K562 (cell line): ENCODE data around the gene EVI5L. TPM values are rescaled to one million over a fixed set of nuclear protein-coding genes. Genes with fewer than 3 reads are reported as not detected.

Experiments
- ATAC-seq: fragments of 200-7000 bp; cut with Tn5 transposase; 3 replicates; pipeline ENCODE4 v1.9.1; 2020; ENCODE audit warnings: moderate library complexity
- BruUV-seq: library from RNA; stranded (reverse); fragments of 400-500 nt; replicated peaks from 2 replicates; lab custom pipeline; 2021; lab: Mats Ljungman, UMichigan
- CTCF ChIA-PET: fragments of 300-600 bp; formaldehyde crosslinking; extraction: SDS; loops from one replicate; lab custom pipeline; 2021; ENCODE audit warnings: low intra/inter-chr PET ratio; lab: Yijun Ruan, JAX
- POLR2A ChIA-PET: fragments of 300-600, 350-650 bp; sonication (Branson Sonifier 250); formaldehyde crosslinking; extraction: SDS; loops from one replicate; lab custom pipeline; 2021; ENCODE audit warnings: antibody characterized with exemption, inconsistent platforms; lab: Yijun Ruan, JAX
- DNase-seq, 4 experiments: peaks; one replicate each; pipeline versions ENCODE4 v3.0.0 to v3.0.0-alpha.2; 2011 to 2018; ENCODE audit warnings: low spot score in 3 of 4, mixed read lengths in 3 of 4; ENCODE audit errors: extremely low read depth in 1 of 4
- FAIRE-seq: peaks from 2 replicates; lab custom pipeline; 2011; peaks lifted over from hg19 to GRCh38; lab: Jason Lieb, UNC
- H2AFZ ChIP-seq: 2 replicates; pipeline ENCODE4 v1.6.0; 2011; ENCODE audit warnings: low read depth, low read length, control low read depth, inconsistent platforms
- H3K27ac ChIP-seq: fragments of 200-600 bp; 3 replicates; pipeline ENCODE4 v1.8.0; 2011; ENCODE audit warnings: low read depth, mild to moderate bottlenecking, control low read depth, inconsistent platforms, low read length, moderate library complexity, mixed read lengths; ENCODE audit errors: extremely low read depth
- H3K27me3 ChIP-seq, 2 experiments: fragments of 300-600 bp in 1 of 2; 2 replicates in 1 of 2; 3 replicates in 1 of 2; pipeline versions ENCODE4 v1.6.0 to v1.8.0; 2011; ENCODE audit warnings: inconsistent platforms in 2 of 2, low read length in 2 of 2, mild to moderate bottlenecking in 1 of 2, mixed read lengths in 1 of 2, moderate library complexity in 1 of 2; ENCODE audit not compliant: control insufficient read depth in 2 of 2, insufficient read depth in 2 of 2
- H3K36me3 ChIP-seq: fragments of 300-600 bp; 3 replicates; pipeline ENCODE4 v1.8.0; 2011; ENCODE audit warnings: mild to moderate bottlenecking, low read length, inconsistent platforms; ENCODE audit not compliant: control insufficient read depth, insufficient read depth
- H3K4me1 ChIP-seq, 2 experiments: fragments of 200-600 bp in 1 of 2; replicated peaks in 1 of 2; 2 replicates in 1 of 2; 3 replicates in 1 of 2; pipeline versions ENCODE4 v1.5.1 to v1.8.0; 2011; ENCODE audit warnings: inconsistent platforms in 2 of 2, low read length in 2 of 2, mild to moderate bottlenecking in 1 of 2, mixed read lengths in 1 of 2, moderate library complexity in 1 of 2; ENCODE audit not compliant: control insufficient read depth in 2 of 2, insufficient read depth in 2 of 2
- H3K4me2 ChIP-seq: 2 replicates; pipeline ENCODE4 v1.6.1; 2011; ENCODE audit warnings: low read length, control low read depth, inconsistent platforms, mixed read lengths; ENCODE audit not compliant: insufficient read depth
- H3K4me3 ChIP-seq: fragments of 200-600 bp; sonication (generic), shearing (Covaris generic); 2 replicates; pipeline ENCODE4 v1.5.1; 2016; ENCODE audit warnings: control low read depth, inconsistent platforms
- H3K79me2 ChIP-seq: fragments of 200-600 bp; 3 replicates; pipeline ENCODE4 v1.8.0; 2011; ENCODE audit warnings: low read length, inconsistent platforms; ENCODE audit not compliant: control insufficient read depth, insufficient read depth
- H3K9ac ChIP-seq, 2 experiments: 2 replicates each; pipeline versions ENCODE4 v1.6.0 to v1.6.1; 2011; ENCODE audit warnings: low read depth in 2 of 2, low read length in 2 of 2, control low read depth in 1 of 2, inconsistent platforms in 1 of 2, mild to moderate bottlenecking in 1 of 2, mixed read lengths in 1 of 2; ENCODE audit not compliant: insufficient read depth in 1 of 2
- H3K9me1 ChIP-seq: one replicate; pipeline ENCODE4 v1.6.0; 2011; ENCODE audit warnings: inconsistent platforms, mild to moderate bottlenecking, low read length, moderate library complexity; ENCODE audit not compliant: control insufficient read depth, insufficient read depth
- H3K9me3 ChIP-seq: replicated peaks from 2 replicates; pipeline ENCODE4 v1.5.1; 2011; ENCODE audit warnings: low read depth, low read length, inconsistent platforms; ENCODE audit not compliant: control insufficient read depth, insufficient read depth
- H4K20me1 ChIP-seq: replicated peaks from 2 replicates; pipeline ENCODE4 v1.6.1; 2011; ENCODE audit warnings: low read length, inconsistent platforms, mixed read lengths; ENCODE audit not compliant: control insufficient read depth, insufficient read depth
- BRF2 ChIP-seq: IDR thresholded peaks from 3 replicates; pipeline ENCODE4 v1.6.1; 2011; ENCODE audit warnings: borderline replicate concordance, mild to moderate bottlenecking; ENCODE audit not compliant: insufficient read length, insufficient read depth
- HDAC8 ChIP-seq: fragments of 450-650 bp; IDR thresholded peaks from 2 replicates; pipeline ENCODE4 v1.6.1; 2016; ENCODE audit warnings: mild to moderate bottlenecking, missing genetic modification characterization, moderate library complexity, missing compliant biosample characterization
- POLR2G ChIP-seq: fragments of 200-400 bp; formaldehyde crosslinking; IDR thresholded peaks from 2 replicates; pipeline ENCODE4 v1.6.1; 2017; ENCODE audit warnings: low read depth, mild to moderate bottlenecking, antibody characterized with exemption, low read length, moderate library complexity
- RBFOX2 ChIP-seq: fragments of 200-400 bp; formaldehyde crosslinking; IDR thresholded peaks from 2 replicates; pipeline ENCODE4 v1.6.1; 2017; ENCODE audit warnings: low read depth, mild to moderate bottlenecking, low read length, moderate library complexity
- ZNF586 ChIP-seq: fragments of 450-650 bp; formaldehyde crosslinking; conservative IDR thresholded peaks from 2 replicates; pipeline ENCODE4 v1.4.0; 2020; ENCODE audit warnings: mild to moderate bottlenecking, moderate library complexity
- WGBS: fragments of 100-300 bp; shearing (Covaris generic); methylation state at CpG from one replicate; pipeline ENCODE4 v1.1.6; 2016; ENCODE audit warnings: low coverage, mixed read lengths; ENCODE audit not compliant: insufficient coverage; ENCODE audit errors: missing lambda C conversion rate; 5-methylcytosine and 5-hydroxymethylcytosine counted together
- in situ Hi-C: fragments of 300-500 bp; cut with MboI; formaldehyde crosslinking; loops from 4 replicates; pipeline ENCODE4 v1.15.0; 2018; ENCODE audit warnings: inconsistent platforms, mixed read lengths
- intact Hi-C: fragments of 100-400 bp; cut with micrococcal nuclease; formaldehyde crosslinking; loops from 2 replicates; pipeline ENCODE4 v1.14.2; 2022
- polyA plus RNA-seq, 8 experiments: library from polyadenylated mRNA; depleted of rRNA in 4 of 8; stranded (reverse) in 5 of 8; unstranded in 3 of 8; fragments of >200 nt; fragmentation: Nextera tagmentation in 2 of 8; fragmentation: Illumina TruSeq in 1 of 8; extraction: Ambion mirVana in 2 of 8; extraction: Trizol in 1 of 8; gene quantifications; 2 replicates each; pipeline versions ENCODE4 v1.2.1 to v1.2.3, GENCODE V29; 2011 to 2014; ENCODE audit warnings: inconsistent platforms in 1 of 8, missing spikeins in 1 of 8
- total RNA-seq, 7 experiments: library from RNA; depleted of rRNA in 6 of 7; stranded (reverse); fragments of >200 nt in 6 of 7; fragmentation: Illumina TruSeq in 2 of 7; extraction: Trizol in 2 of 7; gene quantifications; 2 replicates each; pipeline versions ENCODE4 v1.2.1 to v1.2.3, GENCODE V29; 2011 to 2021; ENCODE audit warnings: low replicate concordance in 1 of 7

The EVI5L gene
- total and polyA plus RNA-seq, 9 of the 15 experiments (the other 6 are each of a cell fraction or from before 2014, with no cell fraction given) = 0.69 to 1.8 (median 1.2) TPM; not detected in 2

- TF ChIP-seq BRF2 = no peak
- TF ChIP-seq HDAC8 (tag) = no peak
Observed at GRCh38 chr19:7907122-7907521, 77.1 kb downstream of the EVI5L start (continued).

GRCh38 chr19:7907544-7907943 lies 77.5 kb downstream of the EVI5L start:
- no peaks in the 10 kb centered on the region for H3K9me3 ChIP-seq
- no peaks in the 10 kb centered on the region for H3K27me3 ChIP-seq
- H2AFZ ChIP-seq = no peak overlapping the region
- no TSS peak for BruUV-seq
- ChIA-PET CTCF (no interaction called here), POLR2A (interaction anchor here (1.6 kb wide), 1 partner anchor 13 kb away, joined by 3 read pairs; the partner anchor contains the start of gene SNAPC2)
- in situ Hi-C loops = no loop called here
- H3K36me3 ChIP-seq = peaks cover 55% of the 10 kb centered on the region; the same call in 2 of the 3 replicates
- H4K20me1 ChIP-seq = no peaks in the 10 kb centered on the region
- H3K9me1 ChIP-seq = peaks cover 7% of the 10 kb centered on the region
- ATAC-seq (no peak), FAIRE-seq (no peak), DNase-seq (no peak)
- intact Hi-C loops = no loop called here
- peaks cover 12 to 86% of the 10 kb centered on the region in 2 experiments; a peak in 4 of 5 replicates for H3K4me1 ChIP-seq
- TF ChIP-seq RBFOX2 (peak; percentile 48), POLR2G (0 out of 2 replicates have a peak, but pooled peaks have one; percentile 51), ZNF586 (CRISPR knock-in tag) (no peak)
- no peak overlapping the region for H3K4me2 ChIP-seq
- peak overlapping the region in 1 of 2 experiments; percentile 82; a peak in 2 of 4 replicates for H3K9ac ChIP-seq
- peak overlapping the region; percentile 33; the same call in 1 of the 3 replicates for H3K27ac ChIP-seq
- no peak overlapping the region for H3K4me3 ChIP-seq
- WGBS = 92% methylated on average over 10 of the region's 11 CpGs
- peaks cover 52% of the 10 kb centered on the region for H3K79me2 ChIP-seq
